Dendritic cell treated with granulocyte-macrophage colony-stimulating factor and Interleukin-4, amounts not matched to agents 40 ng/mL and 50 ng/mL, for 4 days (primary cell): ENCODE measurements around the gene TCF20.

Experiments used
- H3K27ac Mint-ChIP-seq: one replicate; pipeline ENCODE4 v1.8.0; 2022; ENCODE audit warnings: mild to moderate bottlenecking, mixed read lengths
- H3K27me3 Mint-ChIP-seq: one replicate; pipeline ENCODE4 v1.8.0; 2022; ENCODE audit warnings: mild to moderate bottlenecking, mixed read lengths
- H3K36me3 Mint-ChIP-seq: one replicate; pipeline ENCODE4 v1.8.0; 2022; ENCODE audit warnings: low read depth, mixed read lengths
- H3K4me1 Mint-ChIP-seq: one replicate; pipeline ENCODE4 v1.8.0; 2022; ENCODE audit warnings: low read depth, mixed read lengths
- H3K4me3 Mint-ChIP-seq: one replicate; pipeline ENCODE4 v1.8.0; 2022; ENCODE audit warnings: mild to moderate bottlenecking, moderate library complexity, mixed read lengths
- H3K9me3 Mint-ChIP-seq: one replicate; pipeline ENCODE4 v1.8.0; 2022; ENCODE audit warnings: mixed read lengths
- intact Hi-C: fragments of 100-400 bp; cut with micrococcal nuclease; formaldehyde crosslinking; loops from one replicate; pipeline ENCODE4 v1.15.0; 2022

TCF20 gene

GRCh38 chr22:42271191-42271813 lies 849 bp upstream of the TCF20 start:
- no peak overlapping the region for H3K27ac Mint-ChIP-seq
- peak overlapping the region; percentile 23 for H3K4me3 Mint-ChIP-seq
- H3K27me3 Mint-ChIP-seq: peaks cover 22% of the 10 kb centered on the region
- H3K4me1 Mint-ChIP-seq: peaks cover 27% of the 10 kb centered on the region
- intact Hi-C loops: no loop called here
- H3K9me3 Mint-ChIP-seq: no peaks in the 10 kb centered on the region
- peaks cover 21% of the 10 kb centered on the region for H3K36me3 Mint-ChIP-seq

GRCh38 chr22:42270176-42270509 lies 310 bp downstream of the TCF20 start:
- intact Hi-C loops: no loop called here

GRCh38 chr22:42269432-42270175 lies 849 bp downstream of the TCF20 start:
- intact Hi-C loops: no loop called here
- Mint-ChIP-seq H3K4me3 (peak overlapping the region; percentile 82), H3K9me3 (no peaks in the 10 kb centered on the region), H3K4me1 (peaks cover 41% of the 10 kb centered on the region), H3K27ac (peak overlapping the region; percentile 61), H3K27me3 (peaks cover 11% of the 10 kb centered on the region), H3K36me3 (peaks cover 21% of the 10 kb centered on the region)

More at GRCh38 chr22:42270176-42270509, 310 bp downstream of the TCF20 start:
- Mint-ChIP-seq H3K4me3 (peak overlapping the region; percentile 82), H3K27me3 (peaks cover 16% of the 10 kb centered on the region), H3K36me3 (peaks cover 21% of the 10 kb centered on the region), H3K27ac (peak overlapping the region; percentile 61), H3K4me1 (peaks cover 37% of the 10 kb centered on the region), H3K9me3 (no peaks in the 10 kb centered on the region)

- Mint-ChIP-seq H3K9me3 (no peaks in the 10 kb centered on the region), H3K4me1 (peaks cover 47% of the 10 kb centered on the region), H3K27me3 (peaks cover 6% of the 10 kb centered on the region), H3K4me3 (peak overlapping the region; percentile 82), H3K27ac (peak overlapping the region; percentile 61), H3K36me3 (peaks cover 21% of the 10 kb centered on the region)
- intact Hi-C loops: no loop called here
These were observed 1.5 kb downstream of the TCF20 start for GRCh38 chr22:42268852-42269410.

GRCh38 chr22:42265321-42265720 lies 5.1 kb downstream of the TCF20 start:
- intact Hi-C loops: no loop called here
- H3K4me1 Mint-ChIP-seq: peaks cover 66% of the 10 kb centered on the region
- H3K27me3 Mint-ChIP-seq: peaks cover 2% of the 10 kb centered on the region
- peaks cover 28% of the 10 kb centered on the region for H3K36me3 Mint-ChIP-seq
- H3K27ac Mint-ChIP-seq: no peak overlapping the region
- no peaks in the 10 kb centered on the region for H3K9me3 Mint-ChIP-seq
- no peak overlapping the region for H3K4me3 Mint-ChIP-seq

GRCh38 chr22:42263944-42264343 lies 6.5 kb downstream of the TCF20 start:
- Mint-ChIP-seq H3K4me1 (peaks cover 72% of the 10 kb centered on the region), H3K4me3 (no peak overlapping the region), H3K27me3 (no peaks in the 10 kb centered on the region), H3K9me3 (no peaks in the 10 kb centered on the region), H3K27ac (no peak overlapping the region), H3K36me3 (peaks cover 17% of the 10 kb centered on the region)
- intact Hi-C loops: no loop called here

- intact Hi-C loops: no loop called here
- no peaks in the 10 kb centered on the region for H3K9me3 Mint-ChIP-seq
- no peak overlapping the region for H3K4me3 Mint-ChIP-seq
- no peak overlapping the region for H3K27ac Mint-ChIP-seq
- H3K27me3 Mint-ChIP-seq: no peaks in the 10 kb centered on the region
- H3K4me1 Mint-ChIP-seq: peaks cover 70% of the 10 kb centered on the region
- peaks cover 17% of the 10 kb centered on the region for H3K36me3 Mint-ChIP-seq
These were observed 7.5 kb downstream of the TCF20 start for GRCh38 chr22:42262964-42263363.

- H3K36me3 Mint-ChIP-seq: peaks cover 7% of the 10 kb centered on the region
- H3K4me3 Mint-ChIP-seq: no peak overlapping the region
- intact Hi-C loops: no loop called here
- H3K4me1 Mint-ChIP-seq: peaks cover 68% of the 10 kb centered on the region
- no peaks in the 10 kb centered on the region for H3K27me3 Mint-ChIP-seq
- no peak overlapping the region for H3K27ac Mint-ChIP-seq
- no peaks in the 10 kb centered on the region for H3K9me3 Mint-ChIP-seq
These were observed 9.2 kb downstream of the TCF20 start for GRCh38 chr22:42261296-42261695.

- Mint-ChIP-seq H3K27ac (no peak overlapping the region), H3K36me3 (peaks cover 15% of the 10 kb centered on the region), H3K4me3 (no peak overlapping the region), H3K27me3 (no peaks in the 10 kb centered on the region), H3K4me1 (peaks cover 51% of the 10 kb centered on the region), H3K9me3 (no peaks in the 10 kb centered on the region)
- intact Hi-C loops: no loop called here
These were observed 12.3 kb downstream of the TCF20 start for GRCh38 chr22:42258126-42258525.

- Mint-ChIP-seq H3K36me3 (peaks cover 13% of the 10 kb centered on the region), H3K27me3 (no peaks in the 10 kb centered on the region), H3K4me1 (peaks cover 43% of the 10 kb centered on the region), H3K27ac (no peak overlapping the region), H3K9me3 (no peaks in the 10 kb centered on the region), H3K4me3 (no peak overlapping the region)
- intact Hi-C loops: no loop called here
These were observed 13.1 kb downstream of the TCF20 start for GRCh38 chr22:42257386-42257785.

- H3K4me3 Mint-ChIP-seq: no peak overlapping the region
- no peak overlapping the region for H3K27ac Mint-ChIP-seq
- peaks cover 39% of the 10 kb centered on the region for H3K4me1 Mint-ChIP-seq
- no peaks in the 10 kb centered on the region for H3K9me3 Mint-ChIP-seq
- peaks cover 9% of the 10 kb centered on the region for H3K36me3 Mint-ChIP-seq
- intact Hi-C loops: no loop called here
- no peaks in the 10 kb centered on the region for H3K27me3 Mint-ChIP-seq
These were observed 13.5 kb downstream of the TCF20 start for GRCh38 chr22:42256930-42257329.

- no peaks in the 10 kb centered on the region for H3K27me3 Mint-ChIP-seq
- H3K27ac Mint-ChIP-seq: no peak overlapping the region
- H3K4me3 Mint-ChIP-seq: no peak overlapping the region
- intact Hi-C loops: no loop called here
- peaks cover 33% of the 10 kb centered on the region for H3K4me1 Mint-ChIP-seq
- H3K9me3 Mint-ChIP-seq: no peaks in the 10 kb centered on the region
- peaks cover 8% of the 10 kb centered on the region for H3K36me3 Mint-ChIP-seq
These were observed 14.2 kb downstream of the TCF20 start for GRCh38 chr22:42256220-42256619.

GRCh38 chr22:42249831-42250230 lies 20.6 kb downstream of the TCF20 start:
- Mint-ChIP-seq H3K4me3 (no peak overlapping the region), H3K4me1 (peaks cover 14% of the 10 kb centered on the region), H3K9me3 (no peaks in the 10 kb centered on the region), H3K27me3 (no peaks in the 10 kb centered on the region), H3K36me3 (peaks cover 16% of the 10 kb centered on the region), H3K27ac (no peak overlapping the region)
- intact Hi-C loops: no loop called here

GRCh38 chr22:42248995-42249394 lies 21.5 kb downstream of the TCF20 start:
- H3K27me3 Mint-ChIP-seq: no peaks in the 10 kb centered on the region
- H3K9me3 Mint-ChIP-seq: no peaks in the 10 kb centered on the region
- peaks cover 9% of the 10 kb centered on the region for H3K4me1 Mint-ChIP-seq
- H3K36me3 Mint-ChIP-seq: peaks cover 16% of the 10 kb centered on the region
- H3K27ac Mint-ChIP-seq: no peak overlapping the region
- H3K4me3 Mint-ChIP-seq: no peak overlapping the region
- intact Hi-C loops: no loop called here
